GM18517 (cell line): Measurements from ENCODE around the gene PCAT6.
A peak's percentile ranks its signal among the peaks of the same experiment; 100 is the strongest.
"Not testable (repeated sequence)": the region's sequence is repeated elsewhere in the genome, so short reads cannot be mapped to it uniquely, and the experiment has no call there.

Source experiments
- ATAC-seq: cut with Tn5 transposase; IDR thresholded peaks from one replicate; pipeline ENCODE4 v1.9.1; 2021; ENCODE audit warnings: mild to moderate bottlenecking, moderate library complexity; ENCODE audit not compliant: unreplicated experiment

PCAT6 gene

DNA sequence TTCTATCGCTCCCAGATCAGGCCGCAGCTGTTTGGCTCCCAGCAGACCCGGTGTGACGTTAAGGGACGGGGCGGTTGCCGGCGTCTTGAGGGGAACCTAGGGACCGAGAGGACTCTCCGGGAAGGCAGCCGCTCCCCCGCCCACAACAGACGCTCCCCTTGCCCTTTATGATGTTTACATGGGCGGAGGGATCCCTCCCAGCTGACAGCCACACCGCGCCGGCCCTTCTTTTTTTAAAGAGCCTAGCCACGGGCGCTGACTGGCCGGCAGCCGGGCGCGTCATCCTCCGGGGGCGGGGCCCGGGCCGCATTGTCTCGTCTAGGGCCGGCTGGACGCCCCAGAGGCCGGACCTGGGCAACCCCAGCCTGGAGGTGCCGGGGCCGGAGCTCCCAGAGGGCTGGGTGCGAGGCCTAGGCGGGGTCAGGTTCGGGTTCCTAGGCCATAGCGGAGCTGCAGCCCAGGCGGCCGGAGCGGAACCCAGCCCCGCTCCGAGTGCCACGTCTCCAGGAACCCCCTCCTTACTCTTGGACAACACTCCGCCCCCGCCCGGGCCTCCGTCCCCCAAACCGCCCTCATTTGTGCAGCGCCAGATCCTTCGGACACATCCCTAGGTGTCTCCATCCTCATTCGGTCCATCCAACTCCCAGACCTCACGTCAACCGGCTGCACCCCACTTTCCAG lies at the start of gene PCAT6:
Gene PCAT6, plus strand, starts transcription at position 340 of the 681 bp plus-strand sequence.
- peak; percentile 53 for ATAC-seq

DNA sequence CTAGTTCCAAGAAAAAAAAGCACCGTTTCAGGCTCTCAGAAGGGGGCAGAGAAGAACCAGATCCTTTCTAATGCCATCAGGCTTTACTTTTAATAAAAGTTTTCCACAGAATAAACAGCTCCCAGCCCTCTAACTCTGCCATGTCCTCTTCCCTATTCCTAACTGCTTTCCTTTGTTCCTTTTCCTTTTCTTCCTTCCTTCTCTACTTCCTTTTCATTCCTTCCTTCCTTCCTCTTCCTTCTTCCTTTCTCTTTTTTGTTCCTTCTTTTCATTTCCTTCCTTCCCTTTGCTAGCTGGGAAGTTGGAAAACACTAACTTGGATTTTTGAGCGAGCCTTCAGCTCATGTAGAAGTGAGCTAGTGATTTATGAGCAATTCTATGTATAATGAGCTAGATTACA lies 48.7 kb upstream of the PCAT6 start:
- no peak for ATAC-seq

DNA sequence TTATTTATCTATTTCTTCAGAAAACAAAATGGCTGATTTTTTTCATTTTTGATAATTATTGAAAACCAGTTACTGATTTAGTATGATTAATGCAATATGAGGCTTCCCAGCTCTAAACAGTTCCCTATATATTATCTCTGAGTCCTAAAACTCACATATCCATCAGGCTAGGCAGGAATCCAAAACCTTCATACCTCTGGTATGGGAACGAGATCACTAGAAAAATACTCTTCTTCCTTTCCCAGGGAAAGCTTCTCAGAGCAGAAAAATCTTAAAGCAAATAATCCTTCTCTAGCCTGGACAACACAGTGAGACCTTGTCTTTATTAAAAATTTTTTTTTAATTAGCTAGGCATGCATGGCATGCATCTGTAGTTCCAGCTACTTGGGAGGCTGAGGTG lies 45.0 kb upstream of the PCAT6 start:
- ATAC-seq: no peak

DNA sequence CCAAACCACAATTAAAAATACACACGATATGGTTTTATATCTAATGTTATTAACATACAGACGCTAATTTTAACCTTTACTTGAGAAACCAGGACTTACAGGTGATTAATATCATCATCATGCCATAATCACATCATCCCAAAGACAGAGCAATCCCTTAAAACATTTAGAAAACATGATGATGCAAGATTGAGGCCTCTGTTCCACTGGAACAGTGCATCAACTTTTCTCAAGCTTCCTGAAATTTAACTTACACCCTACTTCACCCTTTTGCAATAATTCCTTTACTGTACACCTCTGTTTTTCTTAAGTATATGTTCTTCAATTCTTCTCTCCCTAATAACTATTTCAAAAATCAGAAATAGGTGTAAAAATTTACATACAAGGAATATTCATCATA lies 40.6 kb upstream of the PCAT6 start:
- no peak for ATAC-seq

DNA sequence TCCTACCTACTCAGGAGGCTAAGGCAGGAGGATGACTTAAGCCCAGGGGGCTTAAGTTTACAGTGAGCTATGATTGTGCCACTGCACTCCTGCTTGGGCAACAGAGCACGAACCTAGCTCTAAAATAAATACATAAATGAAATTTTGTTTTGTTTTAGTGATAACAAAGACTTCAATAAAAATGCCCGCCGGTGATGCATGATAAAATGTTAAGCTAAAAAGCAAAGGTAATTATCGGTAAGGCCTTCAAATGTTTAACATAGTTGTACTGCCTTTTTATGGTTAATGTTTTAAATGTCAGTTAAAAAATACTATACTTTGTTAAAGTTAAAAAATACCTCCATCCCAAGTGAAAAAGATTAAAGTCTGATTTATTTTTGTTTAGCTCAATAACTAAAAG lies 29.6 kb upstream of the PCAT6 start:
- no peak for ATAC-seq

DNA sequence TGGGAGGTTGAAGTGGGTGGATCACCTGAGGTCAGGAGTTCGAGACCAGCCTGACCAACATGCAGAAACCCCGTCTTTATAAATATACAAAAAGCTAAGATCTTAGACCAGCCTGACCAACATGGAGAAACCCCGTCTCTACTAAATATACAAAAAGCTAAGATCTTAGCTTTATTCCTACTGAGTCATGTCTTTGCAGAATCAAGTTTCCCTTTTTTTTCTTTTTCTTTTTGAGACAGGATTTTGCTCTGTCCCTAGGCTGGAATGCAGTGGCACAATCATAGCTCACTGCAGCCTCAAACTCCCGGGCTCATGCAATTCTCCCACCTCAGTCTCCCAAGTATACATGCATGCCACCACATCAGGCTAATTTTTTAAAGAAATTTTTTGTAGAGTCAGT lies 23.9 kb upstream of the PCAT6 start:
- no peak for ATAC-seq

DNA sequence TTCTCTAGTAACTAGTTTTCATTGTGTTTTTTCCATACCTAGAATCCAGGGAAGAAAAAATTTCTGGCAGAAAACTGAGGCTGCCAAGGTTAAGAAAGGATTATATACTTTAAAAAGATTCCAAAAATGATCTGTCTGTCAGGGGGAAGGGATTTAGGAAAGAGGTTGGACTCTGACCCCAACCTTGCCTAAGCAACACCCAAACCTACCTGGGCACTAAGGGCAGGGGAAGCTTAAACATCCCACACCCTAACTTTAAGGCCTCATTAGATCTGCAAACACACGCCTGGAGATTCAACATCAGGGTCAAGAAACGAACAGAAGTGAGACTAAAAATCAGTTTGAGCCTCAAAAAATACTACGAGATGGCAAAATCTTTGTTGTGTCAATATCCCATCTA lies 22.0 kb upstream of the PCAT6 start:
- ATAC-seq: no peak

DNA sequence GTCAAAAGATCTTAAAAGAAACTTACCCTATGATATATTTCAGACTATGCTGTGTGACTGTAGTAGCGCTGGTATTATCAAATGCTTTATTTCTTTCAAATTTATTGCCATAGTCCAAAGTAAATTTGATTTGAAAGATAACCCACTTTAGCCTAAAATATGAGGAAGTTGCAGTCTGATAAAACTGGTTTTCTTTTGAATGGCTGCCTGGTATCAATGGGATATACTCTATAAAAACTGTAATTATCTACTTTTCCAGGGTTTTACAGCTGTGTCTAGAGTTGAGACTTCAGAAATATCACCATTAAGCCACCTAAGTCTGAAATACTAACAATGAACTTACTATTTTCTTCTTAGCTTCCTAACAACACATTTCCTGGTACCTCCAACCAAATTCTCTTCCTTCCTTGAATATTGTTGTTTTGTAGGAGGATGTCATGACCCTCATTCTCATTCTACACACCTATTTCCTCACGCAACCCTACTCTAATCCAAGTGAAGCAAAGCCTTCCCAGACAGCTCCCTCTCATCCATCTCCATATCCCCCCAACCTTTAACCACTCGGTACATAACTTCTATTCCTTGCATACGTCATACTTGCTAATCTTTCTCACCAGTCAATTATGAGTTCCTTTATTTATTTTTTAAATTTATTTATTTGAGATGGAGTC lies 19.5 kb upstream of the PCAT6 start:
- no peak for ATAC-seq

DNA sequence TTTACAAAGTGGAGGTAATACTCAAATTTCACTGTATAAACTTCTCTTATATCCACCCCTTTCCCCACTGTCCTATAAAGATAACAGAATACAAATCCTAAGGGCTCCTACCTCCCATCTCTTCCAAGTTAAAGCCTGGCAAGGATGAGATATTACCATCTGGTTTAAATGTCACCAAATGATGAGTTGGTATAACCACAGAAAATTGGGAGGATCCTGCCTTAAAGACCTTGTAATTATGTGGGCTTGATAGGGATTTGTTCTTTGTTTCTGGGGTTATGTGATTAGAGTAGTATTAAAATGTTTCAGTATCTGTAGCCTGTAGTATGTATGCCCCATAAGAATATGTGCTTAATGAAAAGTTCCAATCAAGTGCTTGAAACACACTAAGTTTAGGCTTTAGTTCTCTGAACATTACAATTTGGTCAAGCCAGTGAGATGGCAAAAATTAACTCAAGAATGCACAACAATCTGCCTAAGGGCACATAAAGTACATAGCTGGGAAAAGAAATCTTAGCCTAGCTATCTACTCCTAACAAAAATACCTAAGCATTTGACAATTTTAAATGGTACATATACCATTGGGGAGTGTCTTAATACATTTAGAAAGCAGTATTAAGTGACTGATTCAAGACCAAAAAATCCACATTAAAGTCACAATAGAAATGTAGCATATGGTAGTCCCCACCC lies 16.6 kb upstream of the PCAT6 start:
- ATAC-seq: no peak

DNA sequence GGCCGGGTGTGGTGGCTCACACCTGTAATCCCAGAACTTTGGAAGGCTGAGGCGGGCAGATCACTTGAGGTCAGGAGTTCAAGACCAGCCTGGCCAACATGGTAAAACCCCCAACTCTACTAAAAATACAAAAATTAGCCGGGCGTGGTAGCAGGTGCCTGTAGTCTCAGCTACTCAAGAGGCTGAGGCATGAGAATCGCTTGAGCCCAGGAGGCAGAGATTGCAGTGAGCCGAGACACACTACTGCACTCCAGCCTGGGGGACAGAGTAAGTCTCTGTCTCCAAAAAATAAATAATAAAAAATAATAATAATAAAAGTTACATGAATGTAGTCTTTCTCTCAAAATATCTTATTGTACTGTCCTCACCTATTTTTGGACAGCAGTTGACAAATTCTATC lies 15.8 kb upstream of the PCAT6 start:
- not testable (repeated sequence) for ATAC-seq

DNA sequence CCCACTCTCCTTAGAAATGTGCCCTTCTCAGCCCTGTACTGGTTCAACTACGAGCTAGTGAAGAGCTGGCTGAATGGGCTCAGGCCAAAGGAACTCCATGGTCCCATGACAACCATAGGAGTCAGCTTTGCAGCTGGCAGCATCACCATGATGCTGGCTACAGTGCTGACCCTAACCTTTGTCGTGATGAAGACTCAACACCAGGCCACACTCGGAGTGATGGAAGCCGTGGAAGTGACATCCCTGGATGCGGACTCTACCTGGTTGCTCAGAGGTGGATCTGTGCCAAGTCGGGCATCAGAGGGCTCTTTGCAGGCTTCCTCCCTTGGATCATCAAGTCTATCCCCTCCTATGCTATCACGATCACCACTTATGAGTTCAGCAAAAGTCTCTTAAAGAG lies 14.1 kb upstream of the PCAT6 start:
- no peak for ATAC-seq

DNA sequence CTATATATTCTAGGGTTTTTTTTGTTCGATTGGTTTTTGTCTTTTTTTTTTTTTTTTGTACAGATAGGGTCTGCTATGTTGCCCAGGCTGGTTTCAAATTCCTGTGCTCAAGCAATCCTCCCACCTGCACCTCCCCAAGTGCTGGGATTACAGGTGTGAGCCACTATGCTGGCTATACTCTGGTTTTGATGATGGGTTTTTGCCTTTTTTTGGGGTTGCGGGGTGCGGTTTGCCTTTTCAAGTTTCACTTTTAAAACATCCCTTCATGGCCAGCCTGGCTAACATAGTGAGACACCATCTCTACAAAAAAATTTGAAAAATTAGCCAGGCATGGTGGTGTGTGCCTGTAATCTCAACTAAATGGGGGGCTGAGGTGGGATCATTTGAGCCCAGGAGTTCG lies 12.5 kb upstream of the PCAT6 start:
- no peak for ATAC-seq

DNA sequence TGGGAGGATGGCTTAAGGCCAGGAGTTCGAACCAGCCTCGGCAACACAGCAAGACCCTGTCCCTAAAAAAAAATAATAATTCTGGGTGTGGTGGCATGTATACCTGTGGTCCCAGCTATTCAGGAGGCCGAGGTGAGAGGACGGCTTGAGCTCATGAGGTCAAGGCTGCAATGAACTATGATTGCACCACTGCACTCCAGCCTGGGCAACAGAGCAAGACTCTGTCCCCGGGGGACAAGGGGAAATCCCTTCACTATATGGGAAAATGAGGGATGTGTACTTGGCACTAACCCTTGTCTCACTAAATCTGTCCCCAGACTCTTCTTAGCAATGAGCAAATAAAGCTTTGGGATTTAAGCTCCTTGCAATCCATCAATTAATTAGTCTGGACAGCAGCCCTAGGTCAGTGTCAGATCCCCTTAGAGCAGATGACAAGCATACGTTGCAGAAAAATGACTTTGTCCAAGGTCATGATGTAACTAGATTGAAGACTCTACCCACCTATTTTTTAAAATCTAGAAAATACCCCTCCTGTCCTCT lies 11.9 kb upstream of the PCAT6 start:
- ATAC-seq: no peak

DNA sequence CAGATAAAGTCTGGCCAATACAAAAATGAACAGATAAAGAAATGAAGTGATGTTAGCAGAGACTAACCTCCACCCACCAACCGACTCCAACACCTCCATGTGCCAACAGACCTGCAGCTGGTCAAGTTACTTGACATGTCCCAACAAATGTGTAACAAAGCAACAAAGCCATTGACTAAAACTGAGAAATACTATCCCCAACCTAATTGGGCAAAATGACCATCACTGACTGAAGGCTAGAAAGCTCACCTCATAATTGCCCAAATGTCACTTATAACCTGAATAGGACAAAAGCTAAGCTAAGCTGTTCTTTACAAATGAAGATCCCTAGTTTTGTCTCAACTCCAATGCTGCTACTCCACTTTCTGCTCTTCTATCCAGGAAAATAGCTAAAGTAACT lies 10.0 kb upstream of the PCAT6 start:
- no peak for ATAC-seq

DNA sequence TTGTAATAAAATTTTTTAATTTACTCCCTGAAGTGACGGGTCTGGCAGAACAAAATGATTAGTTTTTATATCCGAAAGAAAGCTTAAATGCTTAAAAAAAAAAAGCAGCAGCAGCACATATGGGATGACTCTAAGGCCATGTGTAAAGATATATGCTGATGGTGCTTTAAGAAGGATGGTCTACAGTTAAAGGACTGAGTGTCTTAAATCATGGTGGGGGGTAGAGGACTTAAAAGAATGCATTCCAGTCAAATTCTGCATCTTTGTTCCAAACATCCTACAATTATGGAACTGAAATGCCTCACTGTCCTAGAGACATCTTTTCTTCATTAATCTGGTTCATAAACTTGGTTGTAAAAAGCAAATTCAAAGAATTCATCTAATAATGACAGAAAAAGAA lies 9.6 kb upstream of the PCAT6 start:
- no peak for ATAC-seq

DNA sequence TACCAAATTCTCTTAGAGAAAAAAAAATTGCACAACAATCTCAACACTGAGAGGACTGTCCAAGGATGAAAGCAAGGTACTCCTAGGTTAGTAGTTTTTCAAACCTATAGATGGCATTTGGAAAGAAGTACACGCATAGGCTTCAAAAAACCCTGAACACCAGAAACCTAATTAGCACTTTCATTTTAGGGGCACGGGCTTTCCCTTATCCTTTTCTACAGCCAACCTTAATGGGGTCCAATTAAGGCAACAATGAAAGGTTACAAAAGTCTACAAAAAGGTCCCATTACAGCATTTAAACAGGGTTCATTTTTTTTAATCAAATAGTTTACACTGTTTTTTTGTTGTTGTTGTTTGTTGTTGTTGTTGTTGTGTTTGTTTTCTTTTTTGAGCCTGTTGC lies 8.7 kb upstream of the PCAT6 start:
- no peak for ATAC-seq

DNA sequence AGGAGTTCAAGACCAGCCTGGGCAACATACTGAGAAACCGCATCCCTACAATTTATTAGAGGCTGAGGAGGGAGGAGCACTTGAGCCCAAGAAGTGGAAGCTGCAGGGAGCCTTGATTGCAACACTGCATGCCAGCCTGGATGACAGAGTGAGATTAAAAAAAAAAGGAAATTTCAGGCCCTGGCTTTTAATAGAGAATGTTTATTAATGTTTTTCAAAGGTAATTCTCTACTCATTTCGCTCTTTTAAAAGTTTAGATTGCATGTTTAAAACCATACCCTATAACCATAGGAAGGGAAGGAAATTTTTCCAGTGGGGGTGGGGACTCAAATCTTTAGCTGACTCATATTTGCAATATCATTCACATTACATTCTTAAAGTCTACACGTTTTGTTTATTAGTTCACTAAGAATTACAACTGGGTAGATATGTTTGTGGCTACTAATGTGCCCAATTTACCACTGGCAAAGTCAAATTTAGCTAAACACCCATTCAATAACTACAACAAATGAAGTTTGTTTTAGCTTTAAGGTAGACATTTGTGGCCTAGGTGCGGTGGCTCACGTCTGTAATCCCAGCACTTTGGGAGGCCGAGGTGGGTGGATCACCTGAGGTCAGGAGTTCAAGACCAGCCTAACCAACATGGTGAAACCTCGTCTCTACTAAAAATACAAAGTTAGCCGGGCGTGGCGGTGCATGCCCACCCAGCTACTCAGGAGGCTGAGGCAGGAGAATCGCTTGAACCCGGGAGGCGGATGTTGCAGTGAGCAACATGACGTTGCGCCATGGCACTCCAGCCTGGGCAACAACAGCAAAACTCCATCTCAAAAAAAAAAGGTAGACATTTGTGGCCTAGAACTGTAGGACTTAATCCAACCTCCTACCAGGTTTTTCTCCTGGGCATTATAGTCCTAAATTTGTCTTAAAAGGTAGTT lies 7.5 kb upstream of the PCAT6 start:
- no peak for ATAC-seq

DNA sequence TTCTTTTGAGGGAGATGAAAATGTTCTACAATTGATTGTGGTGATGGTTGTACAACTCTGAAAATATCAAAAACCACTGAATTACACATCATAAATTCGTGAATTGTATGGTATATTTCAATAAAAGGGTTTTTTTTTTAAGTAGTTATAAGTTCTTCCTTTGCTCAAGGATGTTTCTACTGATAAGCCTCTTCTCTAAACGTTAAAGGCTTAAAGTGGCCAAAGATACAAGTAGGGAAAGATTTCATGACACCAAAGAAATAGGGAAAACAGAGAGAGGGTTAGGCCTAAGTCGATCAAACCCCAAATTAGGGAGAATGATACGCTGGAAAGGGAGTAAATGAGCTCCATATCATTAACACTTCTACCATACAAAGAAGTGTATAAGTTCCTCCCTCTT lies 6.6 kb upstream of the PCAT6 start:
- ATAC-seq: no peak

DNA sequence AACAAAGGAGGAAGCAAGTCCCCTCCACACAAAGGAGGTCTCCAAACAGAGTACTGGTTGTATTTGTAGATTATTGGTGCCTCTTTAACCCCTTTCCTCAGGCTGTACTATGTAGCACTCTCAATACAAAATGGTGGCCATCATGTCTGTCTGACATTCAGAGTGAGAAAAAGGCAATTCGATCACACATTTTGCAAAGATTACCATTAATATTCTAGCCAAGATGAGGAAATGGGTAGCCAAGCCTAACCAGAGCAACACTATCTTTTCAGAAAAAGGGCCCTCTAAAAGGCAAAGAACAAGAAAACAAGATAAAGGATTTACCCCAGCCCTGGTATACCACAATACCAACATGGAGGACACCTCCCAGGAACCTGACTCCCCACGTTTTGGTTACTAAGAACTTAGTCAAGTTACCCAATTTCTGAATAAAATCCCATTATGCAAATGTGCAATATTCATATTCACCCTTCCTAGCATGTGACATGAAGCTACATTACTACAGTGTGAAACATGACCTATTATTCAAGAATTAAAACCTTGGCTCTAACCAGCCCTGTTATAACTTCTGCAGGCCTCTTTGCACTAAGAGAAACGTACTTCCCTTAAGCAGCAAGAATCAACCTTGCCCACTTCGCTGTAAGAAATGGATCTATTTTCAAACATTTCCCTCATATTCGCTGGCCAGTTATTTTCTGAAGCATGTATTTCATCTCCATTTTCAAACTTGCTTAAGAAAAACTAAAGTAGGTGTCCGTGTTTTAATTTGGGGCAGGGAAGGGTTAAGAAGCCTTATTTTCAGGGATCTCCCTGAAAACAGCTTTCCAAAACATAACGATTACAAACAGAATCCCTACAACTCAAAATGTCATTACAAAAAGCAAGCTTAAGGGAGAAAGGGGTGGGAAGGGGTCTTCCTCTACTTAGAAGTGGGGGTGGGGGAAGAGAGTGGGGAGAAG lies 4.6 kb upstream of the PCAT6 start:
- ATAC-seq: no peak
